GM23248 (cell line): ENCODE results near the gene DIPK1B. TPM values are rescaled to one million over a fixed set of nuclear protein-coding genes. Genes with fewer than 3 reads are reported as not detected.
"Not testable (repeated sequence)": the region's sequence is repeated elsewhere in the genome, so short reads cannot be mapped to it uniquely, and the experiment has no call there.

Experiments
- DNase-seq: peaks from one replicate; pipeline ENCODE4 v3.0.0-alpha.2; 2015
- H2AFZ ChIP-seq: fragments of 200-600 bp; sonication (generic); 2 replicates; pipeline ENCODE4 v1.6.1; 2016; ENCODE audit warnings: antibody characterized with exemption
- H3F3A ChIP-seq: fragments of 200-600 bp; sonication (generic); 2 replicates; pipeline ENCODE4 v1.6.1; 2016; ENCODE audit warnings: mild to moderate bottlenecking, antibody characterized with exemption, mixed run types; ENCODE audit not compliant: insufficient read depth
- H3K27ac ChIP-seq: fragments of 200-600 bp; sonication (generic); 2 replicates; pipeline ENCODE4 v1.5.1; 2016; ENCODE audit warnings: mild to moderate bottlenecking
- H3K27me3 ChIP-seq: fragments of 200-600 bp; sonication (generic); replicated peaks from 2 replicates; pipeline ENCODE4 v1.6.1; 2016; ENCODE audit warnings: mild to moderate bottlenecking; ENCODE audit not compliant: insufficient read depth
- H3K36me3 ChIP-seq: fragments of 200-600 bp; sonication (generic); 2 replicates; pipeline ENCODE4 v1.6.1; 2016; ENCODE audit warnings: low read depth, mild to moderate bottlenecking
- H3K4me1 ChIP-seq: fragments of 200-600 bp; sonication (generic); 2 replicates; pipeline ENCODE4 v1.6.1; 2016; ENCODE audit warnings: mild to moderate bottlenecking; ENCODE audit not compliant: insufficient read depth
- H3K4me2 ChIP-seq: fragments of 200-600 bp; sonication (generic); one replicate; pipeline ENCODE4 v1.6.1; 2016; ENCODE audit warnings: mild to moderate bottlenecking; ENCODE audit not compliant: unreplicated experiment
- H3K4me3 ChIP-seq: fragments of 200-600 bp; sonication (generic); 2 replicates; pipeline ENCODE4 v1.5.1; 2016; ENCODE audit warnings: mild to moderate bottlenecking
- H3K79me2 ChIP-seq: fragments of 200-600 bp; sonication (generic); 2 replicates; pipeline ENCODE4 v1.6.1; 2016; ENCODE audit warnings: mild to moderate bottlenecking; ENCODE audit not compliant: insufficient read depth
- H3K9ac ChIP-seq: fragments of 200-600 bp; sonication (generic); 2 replicates; pipeline ENCODE4 v1.6.1; 2016; ENCODE audit warnings: mild to moderate bottlenecking
- H3K9me2 ChIP-seq: fragments of 200-600 bp; sonication (generic); 2 replicates; pipeline ENCODE4 v1.6.1; 2016; ENCODE audit warnings: mixed run types, mild to moderate bottlenecking, moderate library complexity; ENCODE audit not compliant: insufficient read depth
- H3K9me3 ChIP-seq: fragments of 200-600 bp; sonication (generic); one replicate; pipeline ENCODE4 v1.6.1; 2017; ENCODE audit warnings: low read depth
- H4K20me1 ChIP-seq: fragments of 200-600 bp; sonication (generic); 2 replicates; pipeline ENCODE4 v1.6.0; 2016; ENCODE audit not compliant: insufficient read depth
- EZH2 ChIP-seq: fragments of 200-600 bp; sonication (generic); IDR thresholded peaks from 2 replicates; pipeline ENCODE4 v1.6.1; 2018; ENCODE audit warnings: antibody characterized with exemption, mild to moderate bottlenecking; ENCODE audit not compliant: insufficient read depth, poor library complexity, severe bottlenecking
- EZH2phosphoT487 ChIP-seq: fragments of 200-600 bp; sonication (generic); IDR thresholded peaks from 2 replicates; pipeline ENCODE4 v1.6.1; 2018; ENCODE audit warnings: antibody characterized with exemption, moderate library complexity, mild to moderate bottlenecking, low read depth; ENCODE audit not compliant: insufficient read depth
- WGBS, 2 experiments: methylation state at CpG; one replicate each; pipeline ENCODE4 v1.1.6; 2015 to 2017; ENCODE audit warnings: low lambda C conversion rate in 2 of 2, low coverage in 1 of 2; ENCODE audit errors: missing lambda C conversion rate in 2 of 2; 5-methylcytosine and 5-hydroxymethylcytosine counted together
- in situ Hi-C: fragments of 300-500 bp; cut with MboI; formaldehyde crosslinking; loops from 2 replicates; pipeline ENCODE4 v1.15.0; 2020
- polyA plus RNA-seq: library from polyadenylated mRNA; unstranded; fragments of >200 nt; fragmentation: Nextera tagmentation; extraction: Ambion mirVana; gene quantifications from 2 replicates; pipeline ENCODE4 v1.2.1, GENCODE V29; 2016
- total RNA-seq: library from RNA; depleted of rRNA; stranded (reverse); fragments of >200 nt; shearing (Covaris generic); gene quantifications from 2 replicates; pipeline ENCODE4 v1.2.3, GENCODE V29; 2014

DIPK1B gene
- total and polyA plus RNA-seq, 2 experiments from 2014 or later, result not detected

- Histone ChIP-seq H3K4me3 (no peak overlapping the region), H3K9me2 (no peaks in the 10 kb centered on the region), H3K36me3 (no peaks in the 10 kb centered on the region), H3K4me2 (no peak overlapping the region), H3K79me2 (no peaks in the 10 kb centered on the region), H3K9ac (no peak overlapping the region), H3K4me1 (peaks cover 7% of the 10 kb centered on the region; the same call in 1 of the 2 replicates), H3K27me3 (peaks cover 7% of the 10 kb centered on the region; the same call in 1 of the 2 replicates), H2AFZ (no peak overlapping the region), H3K27ac (no peak overlapping the region), H4K20me1 (no peaks in the 10 kb centered on the region), H3K9me3 (no peaks in the 10 kb centered on the region), H3F3A (0 out of 2 replicates have a peak, but pooled peaks cover 14% of the 10 kb centered on the region)
- in situ Hi-C loops, result no loop called here
- peak; percentile 66 for DNase-seq
- WGBS, 2 experiments, result 26 to 32% methylated on average over 7 of the region's 7 CpGs
- no peak for TF ChIP-seq EZH2phosphoT487
- no peak for TF ChIP-seq EZH2
These were observed 1.8 kb upstream of the DIPK1B start for GRCh38 chr9:136710543-136710942.

GRCh38 chr9:136711219-136711648 is 1.1 kb upstream of the DIPK1B start:
- H3K4me3 ChIP-seq, H3K79me2 ChIP-seq, H4K20me1 ChIP-seq, H3K27me3 ChIP-seq, H2AFZ ChIP-seq, H3K9ac ChIP-seq, H3K4me2 ChIP-seq, H3K9me3 ChIP-seq, H3K9me2 ChIP-seq, H3K36me3 ChIP-seq, H3K4me1 ChIP-seq, H3K27ac ChIP-seq, in situ Hi-C loops: not testable (repeated sequence)
- 7 to 12% methylated on average over 4 of the region's 4 CpGs for WGBS, 2 experiments
- DNase-seq, result peak; percentile 76
- 0 out of 2 replicates have a peak, but pooled peaks cover 14% of the 10 kb centered on the region for H3F3A ChIP-seq

DNA sequence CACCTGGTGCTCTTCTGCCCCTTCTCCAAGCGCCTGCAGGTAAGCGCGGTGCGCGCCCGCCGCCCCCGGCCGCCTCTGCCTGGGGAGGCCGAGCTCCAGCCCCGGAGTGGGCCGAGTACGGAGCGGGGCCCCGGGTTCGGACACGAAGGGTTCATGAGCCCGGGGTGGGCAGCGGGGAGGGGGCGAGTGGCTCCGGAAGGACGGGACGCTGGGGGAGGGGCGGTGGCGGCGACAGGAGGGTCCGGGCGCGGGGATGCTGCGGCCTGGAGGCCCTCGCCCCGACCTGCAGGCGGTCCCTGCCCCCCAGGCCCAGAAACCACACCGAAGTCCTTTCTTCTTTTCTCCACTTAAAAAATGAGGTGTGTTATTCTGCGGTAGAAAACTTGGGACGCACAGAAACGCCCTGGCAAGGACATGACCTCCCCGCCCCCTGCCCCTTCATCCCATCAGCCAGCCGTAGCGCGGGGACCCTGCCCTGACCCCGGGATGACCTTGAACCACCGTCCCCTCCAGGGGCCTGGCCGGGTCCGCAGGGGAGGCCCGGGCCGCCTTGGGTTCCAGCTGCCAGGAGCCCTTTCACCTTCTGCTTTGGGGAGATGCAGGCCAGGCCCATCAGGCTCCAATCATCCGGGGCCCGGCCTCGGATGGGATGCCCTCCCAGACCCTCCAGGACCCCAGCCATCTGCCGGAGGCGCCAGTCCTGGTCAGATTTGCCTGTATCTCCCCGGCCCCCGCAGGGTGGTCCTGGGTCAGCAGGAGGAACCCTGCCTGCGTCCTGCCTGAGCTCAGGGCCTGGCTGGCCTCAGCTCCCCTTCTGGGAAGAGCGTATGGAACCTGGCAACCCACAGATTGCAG is 545 bp downstream of the DIPK1B start:
- Histone ChIP-seq H3K27me3 (0 out of 2 replicates have a peak, but pooled peaks cover 5% of the 10 kb centered on the region), H3F3A (0 out of 2 replicates have a peak, but pooled peaks cover 14% of the 10 kb centered on the region), H3K4me3 (no peak overlapping the region), H3K9me3 (no peaks in the 10 kb centered on the region), H3K27ac (no peak overlapping the region), H3K4me1 (peaks cover 7% of the 10 kb centered on the region; the same call in 1 of the 2 replicates), H3K9ac (no peak overlapping the region), H4K20me1 (no peaks in the 10 kb centered on the region), H3K36me3 (no peaks in the 10 kb centered on the region), H2AFZ (no peak overlapping the region), H3K4me2 (no peak overlapping the region), H3K79me2 (no peaks in the 10 kb centered on the region), H3K9me2 (no peaks in the 10 kb centered on the region)
- in situ Hi-C loops, result no loop called here
- TF ChIP-seq EZH2 (peak; percentile 59), EZH2phosphoT487 (no peak)
- no peak for DNase-seq
- WGBS, 2 experiments, result 35 to 58% methylated on average over 23 to 46 of the region's 56 CpGs

DNA sequence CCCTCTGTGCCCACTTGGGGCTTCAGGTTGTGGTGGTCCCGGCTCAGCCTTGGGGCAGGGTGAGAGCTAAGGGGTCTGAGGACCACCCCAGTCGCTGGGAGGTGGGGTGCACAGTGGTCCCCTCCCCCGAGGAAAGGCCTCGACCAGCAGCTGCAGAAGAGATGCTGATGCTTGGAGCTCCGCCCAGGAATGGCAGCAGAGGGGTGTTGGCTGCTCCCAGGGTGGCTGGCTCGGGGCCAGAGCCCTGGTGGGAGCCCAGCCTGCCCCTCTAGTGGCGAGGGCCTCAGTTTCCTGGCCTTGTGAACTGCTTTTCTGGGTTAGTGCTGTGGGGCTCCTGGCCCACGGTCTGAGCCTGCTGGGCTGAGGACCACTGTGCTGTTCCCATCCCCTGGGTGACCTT is 1.2 kb downstream of the DIPK1B start:
- Histone ChIP-seq H3K79me2 (no peaks in the 10 kb centered on the region), H3K4me3 (no peak overlapping the region), H3K9me2 (no peaks in the 10 kb centered on the region), H2AFZ (no peak overlapping the region), H3K36me3 (no peaks in the 10 kb centered on the region), H3F3A (0 out of 2 replicates have a peak, but pooled peaks cover 14% of the 10 kb centered on the region), H3K27ac (no peak overlapping the region), H3K4me2 (no peak overlapping the region), H3K27me3 (0 out of 2 replicates have a peak, but pooled peaks cover 5% of the 10 kb centered on the region), H3K9me3 (no peaks in the 10 kb centered on the region), H3K9ac (no peak overlapping the region), H4K20me1 (no peaks in the 10 kb centered on the region), H3K4me1 (peaks cover 7% of the 10 kb centered on the region; the same call in 1 of the 2 replicates)
- WGBS, 2 experiments, result 58 to 65% methylated on average over 7 to 8 of the region's 8 CpGs
- no peak for DNase-seq
- in situ Hi-C loops, result no loop called here
- TF ChIP-seq EZH2 (no peak), EZH2phosphoT487 (no peak)
